OCI-LY7 (cell line): Measurements from ENCODE around the gene RRP12.

Experiments
- CTCF ChIP-seq: fragments of 200-600 bp; sonication (generic); conservative IDR thresholded peaks from 2 replicates; pipeline ENCODE4 v1.5.1; 2014; ENCODE audit warnings: mild to moderate bottlenecking, antibody characterized with exemption, low read length, moderate library complexity, mixed read lengths
- EZH2phosphoT487 ChIP-seq: fragments of 200-600 bp; sonication (generic); IDR thresholded peaks from 2 replicates; pipeline ENCODE4 v1.6.1; 2018; ENCODE audit warnings: low read depth, borderline replicate concordance, mild to moderate bottlenecking, mixed run types, antibody characterized with exemption, low read length, moderate library complexity, mixed read lengths

GRCh38 chr10:97336942-97337831, 64.0 kb downstream of the RRP12 start:
- no peak for TF ChIP-seq CTCF
- 0 out of 2 replicates have a peak, but pooled peaks have one; percentile 7 for TF ChIP-seq EZH2phosphoT487
